Measurements from ENCODE around the gene RABGEF1.
"Not testable (repeated sequence)": the region's sequence is repeated elsewhere in the genome, so short reads cannot be mapped to it uniquely, and the experiment has no call there.

Gene RABGEF1

GRCh38 chr7:66816658-66817057 lies 76.1 kb downstream of the RABGEF1 start:
- ATAC-seq: not testable (repeated sequence)

- ATAC-seq: peak in 1 of 2 donors; percentile 33
Measured at GRCh38 chr7:66817208-66817795, 76.8 kb downstream of the RABGEF1 start.

- ATAC-seq: not testable (repeated sequence)
Measured at GRCh38 chr7:66817956-66818355, 77.4 kb downstream of the RABGEF1 start.

GRCh38 chr7:66824041-66824440 lies 83.5 kb downstream of the RABGEF1 start:
- ATAC-seq: no peak

GRCh38 chr7:66825538-66825937 lies 85.0 kb downstream of the RABGEF1 start:
- peak in 1 of 2 donors; percentile 43 for ATAC-seq

GRCh38 chr7:66826649-66827048 lies 86.1 kb downstream of the RABGEF1 start:
- ATAC-seq: no peak

GRCh38 chr7:66830976-66831375 lies 90.4 kb downstream of the RABGEF1 start:
- not testable (repeated sequence) for ATAC-seq

GRCh38 chr7:66832531-66833351 lies 92.2 kb downstream of the RABGEF1 start:
- no peak for ATAC-seq

- ATAC-seq: peak; percentile 35 to 41
Measured at GRCh38 chr7:66837007-66837406, 96.5 kb downstream of the RABGEF1 start.

GRCh38 chr7:66837661-66838060 lies 97.1 kb downstream of the RABGEF1 start:
- no peak for ATAC-seq

- ATAC-seq: no peak
Measured at GRCh38 chr7:66839814-66840213, 99.3 kb downstream of the RABGEF1 start.

- ATAC-seq: no peak
Measured at GRCh38 chr7:66840316-66840715, 99.8 kb downstream of the RABGEF1 start.

- no peak for ATAC-seq
Measured at GRCh38 chr7:66841898-66842297, 101.4 kb downstream of the RABGEF1 start.

GRCh38 chr7:66843492-66843891 lies 103.0 kb downstream of the RABGEF1 start:
- ATAC-seq: not testable (repeated sequence)

- ATAC-seq: peak; percentile 96 to 97
Measured at GRCh38 chr7:66844552-66845378, 104.2 kb downstream of the RABGEF1 start.

- no peak for ATAC-seq
Measured at GRCh38 chr7:66845379-66846095, 105.0 kb downstream of the RABGEF1 start.

GRCh38 chr7:66846096-66846445 lies 105.5 kb downstream of the RABGEF1 start:
- not testable (repeated sequence) for ATAC-seq

GRCh38 chr7:66847523-66847855 lies 107.0 kb downstream of the RABGEF1 start:
- not testable (repeated sequence) for ATAC-seq

- ATAC-seq: no peak
Measured at GRCh38 chr7:66847879-66848790, 107.6 kb downstream of the RABGEF1 start.

GRCh38 chr7:66859339-66859738 lies 118.8 kb downstream of the RABGEF1 start:
- no peak for ATAC-seq

GRCh38 chr7:66859794-66860645 lies 119.5 kb downstream of the RABGEF1 start:
- peak; percentile 95 to 98 for ATAC-seq

All from activated CD4-positive, CD25-positive, alpha-beta regulatory T cell treated with anti-CD3 and anti-CD28 coated beads, Interleukin-2, amount 50 U/mL, for 24 hours (primary cell).